Kidney epithelial cell (primary cell): Measurements from ENCODE around the gene NPAS2. TPM values are rescaled to one million over a fixed set of nuclear protein-coding genes. Genes with fewer than 3 reads are reported as not detected.

ENCODE experiments used
- DNase-seq: peaks from one replicate; pipeline ENCODE4 v3.0.0-alpha.2; 2010; ENCODE audit warnings: low read depth
- H3K27me3 ChIP-seq: 2 replicates; pipeline ENCODE4 v1.6.0; 2011; ENCODE audit warnings: low read length; ENCODE audit not compliant: control insufficient read depth, insufficient read depth
- H3K36me3 ChIP-seq: 2 replicates; pipeline ENCODE4 v1.5.1; 2011; ENCODE audit warnings: low read length; ENCODE audit not compliant: control insufficient read depth, insufficient read depth
- H3K4me3 ChIP-seq: 2 replicates; pipeline ENCODE4 v1.5.1; 2011; ENCODE audit warnings: low read depth, mild to moderate bottlenecking, control low read depth, low read length
- total RNA-seq: library from RNA; depleted of rRNA; stranded (reverse); fragments of >200 nt; gene quantifications from 2 replicates; pipeline ENCODE4 v1.2.3, GENCODE V29; 2015
- TF ChIP-seq, protein P1 (sequence below): IDR thresholded peaks from 2 replicates; pipeline ENCODE4 v1.5.1; 2011; ENCODE audit warnings: mild to moderate bottlenecking, moderate library complexity, low read length, control low read depth, inconsistent platforms; ENCODE audit not compliant: insufficient read depth, poor library complexity, severe bottlenecking

The NPAS2 gene
- total RNA-seq, 1 donor from 2014 or later, result 11.2 TPM

DNA sequence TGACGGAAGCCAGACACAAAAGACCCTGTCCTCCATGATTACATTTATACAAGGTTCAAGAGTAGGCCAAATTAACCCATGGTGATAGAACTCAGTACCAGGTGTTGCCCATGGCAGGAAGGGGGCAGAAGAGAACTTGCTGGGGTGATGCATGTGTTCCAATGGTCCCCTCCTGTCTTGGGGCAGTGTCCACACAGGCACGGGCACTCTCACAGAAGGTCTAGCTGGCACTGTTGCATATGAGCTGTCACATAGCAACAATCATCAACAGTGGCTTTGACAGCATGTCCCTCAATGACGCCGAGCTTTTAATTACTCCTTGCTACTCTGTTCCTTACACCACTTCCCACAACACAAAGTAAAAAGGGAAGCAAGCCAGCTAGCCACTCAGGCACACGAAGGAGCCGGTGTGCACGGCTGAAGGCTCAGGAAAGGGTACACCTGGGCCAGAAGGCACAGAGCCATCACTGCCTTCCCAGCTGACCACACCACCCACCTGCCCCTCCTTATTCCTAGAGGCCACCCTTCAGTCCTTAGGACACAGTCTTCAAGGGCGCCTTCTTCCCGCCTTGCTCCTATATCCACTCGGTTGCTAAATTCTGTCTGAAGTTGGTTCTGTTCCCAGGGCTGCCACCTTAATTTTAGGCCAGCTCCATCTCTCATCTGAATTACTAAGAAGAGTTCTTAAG is 211.1 kb downstream of the NPAS2 start:
- TF ChIP-seq, protein P1, sequence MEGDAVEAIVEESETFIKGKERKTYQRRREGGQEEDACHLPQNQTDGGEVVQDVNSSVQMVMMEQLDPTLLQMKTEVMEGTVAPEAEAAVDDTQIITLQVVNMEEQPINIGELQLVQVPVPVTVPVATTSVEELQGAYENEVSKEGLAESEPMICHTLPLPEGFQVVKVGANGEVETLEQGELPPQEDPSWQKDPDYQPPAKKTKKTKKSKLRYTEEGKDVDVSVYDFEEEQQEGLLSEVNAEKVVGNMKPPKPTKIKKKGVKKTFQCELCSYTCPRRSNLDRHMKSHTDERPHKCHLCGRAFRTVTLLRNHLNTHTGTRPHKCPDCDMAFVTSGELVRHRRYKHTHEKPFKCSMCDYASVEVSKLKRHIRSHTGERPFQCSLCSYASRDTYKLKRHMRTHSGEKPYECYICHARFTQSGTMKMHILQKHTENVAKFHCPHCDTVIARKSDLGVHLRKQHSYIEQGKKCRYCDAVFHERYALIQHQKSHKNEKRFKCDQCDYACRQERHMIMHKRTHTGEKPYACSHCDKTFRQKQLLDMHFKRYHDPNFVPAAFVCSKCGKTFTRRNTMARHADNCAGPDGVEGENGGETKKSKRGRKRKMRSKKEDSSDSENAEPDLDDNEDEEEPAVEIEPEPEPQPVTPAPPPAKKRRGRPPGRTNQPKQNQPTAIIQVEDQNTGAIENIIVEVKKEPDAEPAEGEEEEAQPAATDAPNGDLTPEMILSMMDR, result no peak
- Histone ChIP-seq H3K27me3 (no peaks in the 10 kb centered on the region), H3K36me3 (peaks cover 2% of the 10 kb centered on the region), H3K4me3 (no peak overlapping the region)
- no peak for DNase-seq

DNA sequence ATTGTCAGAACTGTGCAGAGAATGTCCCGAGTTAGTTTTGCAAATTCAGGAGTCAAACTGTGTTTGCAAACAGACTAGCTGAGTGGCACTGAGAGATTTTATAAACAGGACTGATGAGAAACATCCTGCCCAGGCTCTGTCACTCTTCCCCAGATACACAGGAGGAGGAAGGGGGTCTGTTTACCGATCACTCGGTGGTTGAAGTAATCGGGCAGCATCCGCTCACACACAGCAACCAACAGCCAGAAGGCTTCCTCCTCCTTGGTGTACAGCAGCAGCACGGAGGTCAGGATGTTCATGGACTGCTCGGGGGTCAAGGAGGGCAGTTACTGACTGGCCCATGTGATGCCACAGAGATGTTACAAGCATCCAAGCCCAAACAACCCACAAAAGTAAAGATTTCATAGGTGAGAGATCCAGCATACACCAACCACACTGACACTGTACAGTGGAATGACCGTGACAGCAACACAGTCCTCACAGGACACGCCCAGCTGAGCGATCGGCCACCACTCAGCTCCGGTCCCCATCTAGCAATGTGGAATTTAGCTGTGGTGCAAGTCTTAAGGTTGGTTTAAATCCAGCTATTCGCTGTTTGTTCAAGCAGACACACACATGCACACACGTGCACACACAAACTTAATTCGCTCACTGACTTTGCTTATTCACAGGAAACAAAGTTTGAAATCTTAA is 212.3 kb downstream of the NPAS2 start:
- H3K36me3 ChIP-seq, result peaks cover 2% of the 10 kb centered on the region
- DNase-seq, result no peak
- H3K4me3 ChIP-seq, result no peak overlapping the region
- TF ChIP-seq, protein P1, result no peak
- no peaks in the 10 kb centered on the region for H3K27me3 ChIP-seq

DNA sequence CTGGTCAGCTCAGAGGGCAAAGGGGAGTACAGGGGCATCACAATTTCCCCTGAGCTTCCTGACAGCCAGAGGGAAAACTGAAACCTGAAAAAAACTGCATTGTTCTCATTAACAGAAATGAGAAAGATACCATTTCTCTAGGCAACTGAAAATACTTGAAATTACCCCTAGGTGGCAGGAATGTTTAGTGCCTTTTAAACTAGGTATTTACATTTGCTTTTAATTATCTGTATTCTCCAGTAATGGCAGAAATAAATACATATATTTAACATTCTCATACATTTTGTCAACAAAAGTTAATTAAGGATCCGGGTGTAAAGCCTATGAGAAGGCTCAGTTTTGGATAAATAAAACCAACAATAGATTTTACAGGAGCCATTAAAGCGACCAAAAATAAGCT is 216.6 kb downstream of the NPAS2 start:
- H3K4me3 ChIP-seq, result no peak overlapping the region
- DNase-seq, result no peak
- TF ChIP-seq, protein P1, result peak; percentile 51
- no peaks in the 10 kb centered on the region for H3K27me3 ChIP-seq
- H3K36me3 ChIP-seq, result peaks cover 2% of the 10 kb centered on the region

DNA sequence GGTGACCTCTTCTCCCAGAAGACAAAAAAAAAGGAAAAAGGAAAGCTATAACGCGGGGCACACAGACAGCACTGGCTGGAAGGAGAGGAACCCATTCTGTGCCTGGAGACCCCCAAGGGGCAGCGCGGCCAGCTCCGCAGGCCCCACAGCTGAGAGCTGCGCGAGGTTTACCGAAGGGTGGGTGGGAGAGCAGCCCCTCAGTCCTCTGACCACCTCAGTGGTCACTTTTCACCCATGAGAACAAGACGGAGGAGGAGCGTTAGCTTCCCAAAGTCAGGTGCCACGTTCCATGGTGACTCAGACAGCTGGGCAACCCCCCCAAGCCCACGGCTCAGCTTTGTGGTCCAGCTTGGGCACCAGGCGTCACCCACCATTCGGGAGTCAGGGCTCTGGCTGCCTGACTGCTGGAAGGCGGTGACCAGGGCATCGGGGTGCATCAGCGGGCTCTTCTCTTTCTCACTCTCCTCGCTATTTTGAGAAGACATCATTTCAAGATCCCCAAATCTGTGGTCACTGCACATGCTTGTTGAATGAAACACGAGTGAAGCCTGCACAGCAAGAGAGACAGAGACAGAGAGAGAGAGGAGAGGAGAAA is 217.3 kb downstream of the NPAS2 start:
- TF ChIP-seq, protein P1, result no peak
- Histone ChIP-seq H3K27me3 (no peaks in the 10 kb centered on the region), H3K4me3 (no peak overlapping the region), H3K36me3 (peaks cover 2% of the 10 kb centered on the region)
- DNase-seq, result no peak

DNA sequence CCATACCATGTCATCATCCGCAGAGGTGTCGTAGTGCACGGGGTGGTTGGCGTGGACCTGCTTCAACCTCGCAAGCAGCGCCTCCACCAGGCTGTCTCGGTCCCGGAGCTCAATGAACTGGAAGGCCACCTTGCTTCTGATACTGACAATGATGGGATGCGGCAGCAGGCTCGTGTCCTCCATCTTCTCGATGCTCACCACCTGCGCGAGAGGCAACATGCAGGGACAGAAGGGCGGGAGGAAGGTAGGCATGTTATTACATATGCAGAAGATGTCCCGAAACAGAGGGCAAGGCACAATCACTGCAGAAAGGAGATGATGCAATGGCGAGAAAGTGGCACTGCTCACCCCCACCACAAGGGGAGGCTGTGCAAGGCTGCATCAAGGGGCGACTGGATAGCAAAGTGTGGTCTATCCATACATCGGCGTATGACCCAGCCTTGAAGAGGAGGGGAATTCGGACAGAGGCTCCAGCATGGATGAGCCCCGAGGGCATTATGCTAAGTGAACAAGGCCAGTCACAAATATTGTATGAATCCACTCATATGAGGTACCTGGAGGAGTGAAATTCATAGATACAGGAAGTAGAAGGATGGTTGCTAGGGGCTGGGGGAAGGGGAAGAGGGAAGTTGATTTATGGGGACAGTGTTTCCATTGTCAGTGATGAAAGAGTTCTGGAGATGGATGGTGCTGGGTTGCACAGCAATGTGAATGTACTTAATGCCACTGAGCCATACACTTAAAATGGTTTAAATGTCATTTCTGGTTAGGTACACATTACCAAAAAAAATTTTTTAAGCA is 218.7 kb downstream of the NPAS2 start:
- Histone ChIP-seq H3K36me3 (peaks cover 2% of the 10 kb centered on the region), H3K27me3 (no peaks in the 10 kb centered on the region), H3K4me3 (no peak overlapping the region)
- TF ChIP-seq, protein P1, result peak; percentile 61
- no peak for DNase-seq
